Ishikawa (cell line): ENCODE results near the gene TMC6.

Experiments used
- EP300 ChIP-seq: IDR thresholded peaks from 2 replicates; pipeline ENCODE4 v1.6.1; 2012; ENCODE audit warnings: borderline replicate concordance
- FOXM1 ChIP-seq: IDR thresholded peaks from 2 replicates; pipeline ENCODE4 v1.6.1; 2012; ENCODE audit warnings: low read depth, borderline replicate concordance
- NFIC ChIP-seq: IDR thresholded peaks from 2 replicates; pipeline ENCODE4 v1.6.1; 2012
- RAD21 ChIP-seq: IDR thresholded peaks from 2 replicates; pipeline ENCODE4 v1.6.1; 2012; ENCODE audit warnings: low read depth
- TCF12 ChIP-seq: IDR thresholded peaks from 2 replicates; pipeline ENCODE4 v1.6.1; 2012; ENCODE audit warnings: low read depth
- YY1 ChIP-seq: IDR thresholded peaks from 2 replicates; pipeline ENCODE4 v1.6.1; 2012; ENCODE audit warnings: low read depth
- TF ChIP-seq, protein P1 (sequence below): IDR thresholded peaks from 2 replicates; pipeline ENCODE4 v1.6.1; 2012

DNA sequence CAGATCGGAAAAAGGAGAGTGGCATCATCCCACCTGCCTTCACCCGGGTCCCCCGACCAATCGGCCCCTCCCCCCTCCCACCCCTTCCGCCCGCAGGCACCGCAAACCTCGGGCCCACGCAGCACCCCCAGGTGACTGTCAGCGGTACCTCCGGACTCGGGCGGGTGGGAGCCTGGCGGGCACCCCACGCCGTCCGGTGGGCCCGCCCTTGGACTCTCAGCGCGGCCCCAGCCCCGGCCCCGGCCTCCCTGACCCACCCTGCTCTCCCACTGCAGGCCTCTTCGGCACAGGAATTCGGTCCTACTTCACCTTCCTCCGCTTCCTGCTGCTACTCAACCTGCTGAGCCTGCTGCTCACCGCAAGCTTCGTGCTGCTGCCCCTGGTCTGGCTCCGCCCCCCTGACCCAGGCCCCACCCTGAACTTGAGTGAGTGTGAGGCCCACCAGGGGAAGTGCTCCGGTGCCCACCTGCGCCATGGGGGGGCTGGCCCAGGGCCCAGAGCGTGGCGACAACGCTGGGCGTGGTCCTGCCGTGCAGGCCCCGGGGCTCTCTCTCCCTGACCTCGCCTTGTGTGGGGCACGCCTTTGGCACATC lies 3.6 kb upstream of the TMC6 start:
- TF ChIP-seq EP300 (no peak), RAD21 (no peak), NFIC (peak; percentile 55; the same call in 1 of the 2 replicates), YY1 (no peak), FOXM1 (no peak), TCF12 (no peak)
- TF ChIP-seq, protein P1, sequence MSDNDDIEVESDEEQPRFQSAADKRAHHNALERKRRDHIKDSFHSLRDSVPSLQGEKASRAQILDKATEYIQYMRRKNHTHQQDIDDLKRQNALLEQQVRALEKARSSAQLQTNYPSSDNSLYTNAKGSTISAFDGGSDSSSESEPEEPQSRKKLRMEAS: peak; percentile 38; the same call in 1 of the 2 replicates
